ENCODE measurements around the gene CCNJL.

GRCh38 chr5:160297004-160297403 is 15.4 kb downstream of the CCNJL start:
- TF ChIP-seq CTCF (IDR thresholded peaks at IDR 0.05), result no peak
- no peak for TF ChIP-seq EZH2phosphoT487 (IDR thresholded peaks at IDR 0.05)
